H9 (cell line): ENCODE measurements around the gene FAM163B. TPM values are rescaled to one million over a fixed set of nuclear protein-coding genes. Genes with fewer than 3 reads are reported as not detected.

ENCODE experiments used
- DNase-seq: peaks from one replicate; pipeline ENCODE4 v3.0.0-alpha.2; 2017
- H2AFZ ChIP-seq: one replicate; pipeline ENCODE4 v1.6.1; 2013; ENCODE audit warnings: mild to moderate bottlenecking, low read length, control low read depth, moderate library complexity
- H2AK5ac ChIP-seq: 2 replicates; pipeline ENCODE4 v1.6.1; 2013; ENCODE audit warnings: low read length, control low read depth, mixed read lengths; ENCODE audit not compliant: insufficient read length
- H2BK120ac ChIP-seq: one replicate; pipeline ENCODE4 v1.6.1; 2013; ENCODE audit warnings: low read depth, mild to moderate bottlenecking, low read length, control low read depth, inconsistent platforms; ENCODE audit not compliant: poor library complexity, severe bottlenecking
- H2BK12ac ChIP-seq: 2 replicates; pipeline ENCODE4 v1.6.1; 2013; ENCODE audit warnings: low read length, control low read depth, mixed read lengths, low read depth; ENCODE audit not compliant: insufficient read length
- H2BK15ac ChIP-seq: 2 replicates; pipeline ENCODE4 v1.6.1; 2013; ENCODE audit warnings: low read depth, low read length, control low read depth
- H2BK20ac ChIP-seq: one replicate; pipeline ENCODE4 v1.6.1; 2013; ENCODE audit warnings: low read depth, mild to moderate bottlenecking, low read length, control low read depth, inconsistent platforms; ENCODE audit not compliant: poor library complexity, severe bottlenecking
- H2BK5ac ChIP-seq: 2 replicates; pipeline ENCODE4 v1.6.1; 2013; ENCODE audit warnings: low read length, control low read depth, mixed read lengths; ENCODE audit not compliant: insufficient read length
- H3K14ac ChIP-seq: 2 replicates; pipeline ENCODE4 v1.6.1; 2013; ENCODE audit warnings: low read length, control low read depth; ENCODE audit not compliant: insufficient read depth
- H3K18ac ChIP-seq: 2 replicates; pipeline ENCODE4 v1.6.1; 2013; ENCODE audit warnings: low read depth, mild to moderate bottlenecking, mixed read lengths, low read length, control low read depth; ENCODE audit not compliant: insufficient read length
- H3K23ac ChIP-seq: 2 replicates; pipeline ENCODE4 v1.6.1; 2013; ENCODE audit warnings: low read length, control low read depth, mixed read lengths, low read depth; ENCODE audit not compliant: insufficient read length
- H3K23me2 ChIP-seq: 2 replicates; pipeline ENCODE4 v1.6.1; 2013; ENCODE audit warnings: low read depth, mild to moderate bottlenecking, mixed read lengths, low read length, control low read depth; ENCODE audit not compliant: insufficient read length, poor library complexity, severe bottlenecking
- H3K27ac ChIP-seq: 2 replicates; pipeline ENCODE4 v1.5.1; 2013; ENCODE audit warnings: low read length, control low read depth, mixed read lengths, low read depth; ENCODE audit not compliant: insufficient read length
- H3K27me3 ChIP-seq: 2 replicates; pipeline ENCODE4 v1.6.1; 2013; ENCODE audit warnings: low read length, control low read depth, inconsistent platforms; ENCODE audit not compliant: insufficient read depth
- H3K4ac ChIP-seq: 2 replicates; pipeline ENCODE4 v1.6.1; 2013; ENCODE audit warnings: low read depth, mild to moderate bottlenecking, control low read depth, inconsistent platforms, low read length, moderate library complexity
- H3K4me1 ChIP-seq: 2 replicates; pipeline ENCODE4 v1.6.1; 2013; ENCODE audit warnings: low read length, control low read depth, inconsistent platforms; ENCODE audit not compliant: insufficient read depth
- H3K4me2 ChIP-seq: 2 replicates; pipeline ENCODE4 v1.6.1; 2013; ENCODE audit warnings: low read length, control low read depth, mixed read lengths; ENCODE audit not compliant: insufficient read length, insufficient read depth
- H3K56ac ChIP-seq: 2 replicates; pipeline ENCODE4 v1.6.1; 2013; ENCODE audit warnings: low read depth, mild to moderate bottlenecking, mixed read lengths, low read length, control low read depth; ENCODE audit not compliant: insufficient read length
- H3K79me1 ChIP-seq: 2 replicates; pipeline ENCODE4 v1.6.1; 2013; ENCODE audit warnings: low read depth, mild to moderate bottlenecking, moderate library complexity, low read length, control low read depth, inconsistent platforms; ENCODE audit not compliant: insufficient read depth, poor library complexity, severe bottlenecking
- H3K79me2 ChIP-seq: 2 replicates; pipeline ENCODE4 v1.6.1; 2013; ENCODE audit warnings: low read length, control low read depth, inconsistent platforms; ENCODE audit not compliant: insufficient read depth
- H3K9ac ChIP-seq: 2 replicates; pipeline ENCODE4 v1.6.1; 2013; ENCODE audit warnings: low read length, control low read depth, mixed read lengths; ENCODE audit not compliant: insufficient read length; ENCODE audit errors: extremely low read depth
- H3K9me3 ChIP-seq: one replicate; pipeline ENCODE4 v1.6.1; 2013; ENCODE audit warnings: low read depth, low read length, inconsistent platforms; ENCODE audit not compliant: control insufficient read depth
- H3T11ph ChIP-seq: one replicate; pipeline ENCODE4 v1.6.1; 2013; ENCODE audit warnings: mild to moderate bottlenecking, low read length, control low read depth, inconsistent platforms
- H4K20me1 ChIP-seq: one replicate; pipeline ENCODE4 v1.6.1; 2013; ENCODE audit not compliant: control insufficient read depth, insufficient read length, insufficient read depth
- H4K5ac ChIP-seq: 2 replicates; pipeline ENCODE4 v1.6.1; 2013; ENCODE audit warnings: low read depth, mild to moderate bottlenecking, mixed read lengths, low read length, control low read depth; ENCODE audit not compliant: insufficient read length
- H4K8ac ChIP-seq: replicated peaks from 2 replicates; pipeline ENCODE4 v1.6.1; 2013; ENCODE audit warnings: low read length, control low read depth, mixed read lengths, low read depth; ENCODE audit not compliant: insufficient read length
- H4K91ac ChIP-seq: 2 replicates; pipeline ENCODE4 v1.6.1; 2013; ENCODE audit warnings: low read depth, mild to moderate bottlenecking, moderate library complexity, mixed read lengths, low read length, control low read depth; ENCODE audit not compliant: insufficient read length
- H3K27ac Mint-ChIP-seq, 3 experiments: 2 replicates in 2 of 3; 3 replicates in 1 of 3; pipeline ENCODE4 v1.8.0; 2020 to 2021; ENCODE audit warnings: mixed read lengths in 3 of 3, mild to moderate bottlenecking in 1 of 3, moderate library complexity in 1 of 3
- H3K27me3 Mint-ChIP-seq: 2 replicates; pipeline ENCODE4 v1.8.0; 2021; ENCODE audit warnings: low read depth, mild to moderate bottlenecking, moderate library complexity, mixed read lengths
- H3K36me3 Mint-ChIP-seq, 3 experiments: 2 replicates in 2 of 3; 3 replicates in 1 of 3; pipeline ENCODE4 v1.8.0; 2020 to 2021; ENCODE audit warnings: low read depth in 3 of 3, mixed read lengths in 3 of 3; ENCODE audit not compliant: insufficient read depth in 1 of 3
- H3K4me1 Mint-ChIP-seq, 2 experiments: 2 replicates each; pipeline ENCODE4 v1.8.0; 2020; ENCODE audit warnings: mixed read lengths in 2 of 2
- H3K4me3 Mint-ChIP-seq, 2 experiments: 2 replicates in 1 of 2; 3 replicates in 1 of 2; pipeline ENCODE4 v1.8.0; 2020 to 2021; ENCODE audit warnings: mild to moderate bottlenecking in 2 of 2, mixed read lengths in 2 of 2, moderate library complexity in 1 of 2
- H3K9me3 Mint-ChIP-seq, 2 experiments: 2 replicates in 1 of 2; 3 replicates in 1 of 2; pipeline ENCODE4 v1.8.0; 2020; ENCODE audit warnings: mild to moderate bottlenecking in 2 of 2, mixed read lengths in 2 of 2, moderate library complexity in 1 of 2
- CTCF ChIP-seq: fragments of 200-600 bp; sonication (generic); conservative IDR thresholded peaks from 3 replicates; pipeline ENCODE4 v1.8.0; 2021; ENCODE audit warnings: antibody characterized with exemption, mild to moderate bottlenecking
- WGBS: extraction: QIAGEN DNeasy Blood & Tissue Kit; methylation state at CpG from one replicate; pipeline ENCODE4 v1.1.7; 2013; ENCODE audit warnings: missing lambda C conversion rate, low lambda C conversion rate, mixed read lengths; ENCODE audit not compliant: insufficient read length; ENCODE audit errors: extremely low coverage; 5-methylcytosine and 5-hydroxymethylcytosine counted together
- total RNA-seq: library from RNA; stranded (reverse); gene quantifications from 2 replicates; pipeline ENCODE4 v1.2.1, GENCODE V29; 2021

Gene FAM163B
- total RNA-seq, 1 experiment from 2014 or later = 0.39 TPM

DNA sequence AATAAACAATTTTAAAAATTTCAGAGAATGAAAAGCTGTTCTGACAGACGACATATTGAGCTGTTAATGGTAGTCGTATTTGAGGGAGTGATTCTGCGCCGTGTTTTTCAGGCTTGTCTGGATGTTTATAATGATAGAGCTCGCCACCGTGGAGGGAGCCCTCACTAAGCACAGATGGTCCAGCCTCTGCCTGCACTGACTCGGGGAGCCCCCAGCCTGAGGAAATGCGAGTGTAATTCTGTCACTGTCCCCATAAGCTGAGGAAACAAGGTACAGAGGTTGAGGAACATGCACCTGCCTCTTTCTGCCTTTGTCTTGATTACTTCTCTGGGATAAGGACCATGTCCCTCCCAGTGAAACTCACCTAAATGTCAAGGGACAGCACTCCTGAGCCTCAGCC lies 19.6 kb upstream of the FAM163B start:
- H3K9me3 Mint-ChIP-seq = peaks cover 13 to 24% of the 10 kb centered on the region in 2 experiments
- no peak overlapping the region for H3K18ac ChIP-seq

More for the DNA sequence above, 19.6 kb upstream of the FAM163B start:
- no peak overlapping the region for H3K4me3 Mint-ChIP-seq
- WGBS = no CpG with 5 or more reads among the region's 8 CpGs
- H3K79me1 ChIP-seq = no peaks in the 10 kb centered on the region
- H3K4ac ChIP-seq = no peak overlapping the region
- H2BK20ac ChIP-seq = no peak overlapping the region
- H3K56ac ChIP-seq = no peak overlapping the region
- no peak overlapping the region for H3K27ac ChIP-seq
- peaks cover 7% of the 10 kb centered on the region for H3K4me1 ChIP-seq
- H3T11ph ChIP-seq = no peak overlapping the region
- no peaks in the 10 kb centered on the region for H3K27me3 ChIP-seq
- no peaks in the 10 kb centered on the region for H3K9me3 ChIP-seq
- DNase-seq = no peak
- no peaks in the 10 kb centered on the region for H4K20me1 ChIP-seq
- no peak overlapping the region for H2BK5ac ChIP-seq
- no peak overlapping the region for H2BK12ac ChIP-seq
- H3K36me3 Mint-ChIP-seq = peaks cover 0 to 7% (median 0%) of the 10 kb centered on the region in 3 experiments; a peak in 3 of 7 replicates
- H3K9ac ChIP-seq = no peak overlapping the region
- H3K27me3 Mint-ChIP-seq = peaks cover 30% of the 10 kb centered on the region
- H2BK120ac ChIP-seq = no peak overlapping the region
- H3K14ac ChIP-seq = peak overlapping the region; percentile 34; the same call in 1 of the 2 replicates
- no peak overlapping the region for H4K91ac ChIP-seq
- no peak for TF ChIP-seq CTCF
- peak overlapping the region in 1 of 3 experiments; percentile 44; a peak in 1 of 7 replicates for H3K27ac Mint-ChIP-seq
- no peaks in the 10 kb centered on the region for H3K23me2 ChIP-seq
- H2AFZ ChIP-seq = no peak overlapping the region
- no peak overlapping the region for H4K8ac ChIP-seq
- no peak overlapping the region for H4K5ac ChIP-seq
- H3K4me2 ChIP-seq = no peak overlapping the region
- no peaks in the 10 kb centered on the region for H3K79me2 ChIP-seq
- H2BK15ac ChIP-seq = no peak overlapping the region
- no peak overlapping the region for H3K23ac ChIP-seq
- peaks cover 7 to 12% of the 10 kb centered on the region in 2 experiments for H3K4me1 Mint-ChIP-seq
- no peak overlapping the region for H2AK5ac ChIP-seq
